C4-2B (cell line): ENCODE results near the gene CAMK2A.

Source experiments
- H3K27ac ChIP-seq: fragments of 450-650 bp; 2 replicates; pipeline ENCODE4 v1.5.1; 2017
- ZFX ChIP-seq: fragments of 450-650 bp; IDR thresholded peaks from 2 replicates; pipeline ENCODE4 v1.6.1; 2017
- TF ChIP-seq, protein P1 (sequence below): fragments of 450-650 bp; conservative IDR thresholded peaks from 2 replicates; pipeline ENCODE4 v1.5.1; 2017; ENCODE audit warnings: mild to moderate bottlenecking

CAMK2A gene

DNA sequence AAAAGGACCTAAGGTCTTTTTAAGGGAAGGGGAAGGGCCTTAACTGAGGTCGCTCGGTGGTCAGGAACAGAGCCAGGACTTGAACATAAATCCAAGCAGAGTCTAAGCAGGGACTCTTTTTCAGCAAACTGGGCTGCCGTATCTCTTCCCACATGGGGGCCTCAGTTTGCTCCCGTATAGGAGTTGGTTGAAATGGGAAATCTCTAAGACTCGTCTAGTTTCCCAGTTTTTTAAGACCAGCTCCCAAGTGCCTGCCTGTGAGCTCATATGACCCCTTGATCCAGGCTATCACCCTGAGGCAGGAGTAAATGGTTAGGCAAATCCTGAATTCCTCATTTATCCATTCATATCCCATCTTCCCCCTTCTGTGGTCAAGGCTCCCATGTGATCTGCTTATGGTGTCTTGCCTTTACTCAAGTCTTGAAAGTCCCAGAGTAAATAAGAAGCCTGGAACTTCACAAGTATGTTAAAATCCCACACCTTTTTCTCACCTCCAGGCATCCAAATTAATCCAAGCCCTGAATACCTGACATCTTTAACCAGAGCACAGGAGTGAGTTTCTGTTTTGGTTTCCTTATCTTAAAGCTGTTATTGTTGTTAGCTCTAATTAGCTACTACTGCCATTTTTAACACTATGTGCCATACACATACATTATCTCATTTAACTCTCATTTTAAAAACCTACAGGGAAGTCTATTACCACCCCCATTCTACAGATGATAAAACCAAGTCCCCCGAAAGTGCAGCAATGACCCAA, 10.2 kb upstream of the CAMK2A start:
- TF ChIP-seq, protein P1, sequence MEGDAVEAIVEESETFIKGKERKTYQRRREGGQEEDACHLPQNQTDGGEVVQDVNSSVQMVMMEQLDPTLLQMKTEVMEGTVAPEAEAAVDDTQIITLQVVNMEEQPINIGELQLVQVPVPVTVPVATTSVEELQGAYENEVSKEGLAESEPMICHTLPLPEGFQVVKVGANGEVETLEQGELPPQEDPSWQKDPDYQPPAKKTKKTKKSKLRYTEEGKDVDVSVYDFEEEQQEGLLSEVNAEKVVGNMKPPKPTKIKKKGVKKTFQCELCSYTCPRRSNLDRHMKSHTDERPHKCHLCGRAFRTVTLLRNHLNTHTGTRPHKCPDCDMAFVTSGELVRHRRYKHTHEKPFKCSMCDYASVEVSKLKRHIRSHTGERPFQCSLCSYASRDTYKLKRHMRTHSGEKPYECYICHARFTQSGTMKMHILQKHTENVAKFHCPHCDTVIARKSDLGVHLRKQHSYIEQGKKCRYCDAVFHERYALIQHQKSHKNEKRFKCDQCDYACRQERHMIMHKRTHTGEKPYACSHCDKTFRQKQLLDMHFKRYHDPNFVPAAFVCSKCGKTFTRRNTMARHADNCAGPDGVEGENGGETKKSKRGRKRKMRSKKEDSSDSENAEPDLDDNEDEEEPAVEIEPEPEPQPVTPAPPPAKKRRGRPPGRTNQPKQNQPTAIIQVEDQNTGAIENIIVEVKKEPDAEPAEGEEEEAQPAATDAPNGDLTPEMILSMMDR: no peak
- TF ChIP-seq ZFX: no peak
- no peak overlapping the region for H3K27ac ChIP-seq

DNA sequence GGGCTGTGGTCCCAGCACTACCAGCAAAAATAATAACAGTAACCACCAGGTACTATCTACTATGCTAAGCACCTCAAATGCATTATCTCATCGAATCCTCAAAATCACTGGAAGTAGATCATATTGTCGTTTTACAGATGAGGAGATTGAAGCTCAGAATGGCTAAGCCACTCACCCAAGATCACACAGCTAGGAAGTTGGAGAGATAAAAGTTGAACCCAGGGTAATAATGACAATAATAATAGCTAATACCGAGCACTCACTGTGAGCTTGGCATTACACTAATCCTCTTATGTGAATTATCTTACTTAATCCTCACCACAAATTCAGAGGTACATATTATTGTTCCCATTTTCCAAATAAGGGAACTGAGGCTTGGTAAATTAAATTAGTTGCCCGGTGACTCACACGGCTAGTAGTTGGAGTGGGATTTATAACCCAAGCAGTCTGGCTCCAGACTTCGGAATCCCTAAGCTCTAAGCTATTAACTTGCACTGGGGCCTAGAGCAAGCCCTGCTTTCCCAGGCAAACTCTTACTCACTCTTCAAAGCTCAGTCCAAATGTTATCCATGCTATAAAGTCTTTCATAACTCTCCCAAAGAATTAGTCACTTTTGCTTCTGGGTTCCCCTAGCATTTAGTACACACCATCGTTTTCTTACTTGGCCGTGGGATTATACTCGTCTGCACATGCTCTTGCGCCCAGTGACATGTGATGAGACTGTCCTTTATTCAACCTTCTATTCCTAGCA, 9.3 kb upstream of the CAMK2A start:
- TF ChIP-seq ZFX: no peak
- TF ChIP-seq, protein P1: no peak
- H3K27ac ChIP-seq: no peak overlapping the region

DNA sequence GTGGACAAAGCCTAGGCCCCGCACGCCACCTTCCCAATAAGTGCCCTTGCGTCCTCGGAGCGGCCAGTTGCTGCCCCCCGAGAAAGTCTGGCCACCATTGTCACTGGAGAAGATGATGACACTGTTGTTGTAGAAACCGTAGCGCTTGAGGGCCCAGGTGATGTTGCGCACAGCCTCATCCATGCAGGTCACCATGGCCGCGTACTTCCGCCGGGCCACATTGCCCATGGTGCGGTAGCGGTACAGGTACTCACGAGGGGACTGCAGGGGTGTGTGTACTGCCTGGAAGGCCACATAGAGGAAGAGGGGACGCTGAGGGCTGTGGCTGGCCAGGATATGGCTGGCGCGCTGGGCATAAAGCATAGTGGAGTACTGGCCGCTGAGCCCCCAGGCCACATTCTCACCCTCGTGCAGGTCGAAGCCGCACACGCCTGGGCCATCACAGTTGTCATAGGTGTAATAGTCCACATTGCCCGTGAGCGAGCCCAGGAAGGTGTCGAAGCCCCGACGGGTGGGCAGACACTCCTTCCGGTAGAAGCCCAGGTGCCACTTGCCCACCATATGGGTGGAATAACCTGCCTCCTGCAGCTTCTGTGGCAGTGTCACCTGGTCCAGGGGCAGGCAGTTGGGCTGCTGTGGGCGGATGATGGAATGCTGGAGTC, 8.5 kb upstream of the CAMK2A start:
- TF ChIP-seq ZFX: no peak
- TF ChIP-seq, protein P1: no peak
- no peak overlapping the region for H3K27ac ChIP-seq

DNA sequence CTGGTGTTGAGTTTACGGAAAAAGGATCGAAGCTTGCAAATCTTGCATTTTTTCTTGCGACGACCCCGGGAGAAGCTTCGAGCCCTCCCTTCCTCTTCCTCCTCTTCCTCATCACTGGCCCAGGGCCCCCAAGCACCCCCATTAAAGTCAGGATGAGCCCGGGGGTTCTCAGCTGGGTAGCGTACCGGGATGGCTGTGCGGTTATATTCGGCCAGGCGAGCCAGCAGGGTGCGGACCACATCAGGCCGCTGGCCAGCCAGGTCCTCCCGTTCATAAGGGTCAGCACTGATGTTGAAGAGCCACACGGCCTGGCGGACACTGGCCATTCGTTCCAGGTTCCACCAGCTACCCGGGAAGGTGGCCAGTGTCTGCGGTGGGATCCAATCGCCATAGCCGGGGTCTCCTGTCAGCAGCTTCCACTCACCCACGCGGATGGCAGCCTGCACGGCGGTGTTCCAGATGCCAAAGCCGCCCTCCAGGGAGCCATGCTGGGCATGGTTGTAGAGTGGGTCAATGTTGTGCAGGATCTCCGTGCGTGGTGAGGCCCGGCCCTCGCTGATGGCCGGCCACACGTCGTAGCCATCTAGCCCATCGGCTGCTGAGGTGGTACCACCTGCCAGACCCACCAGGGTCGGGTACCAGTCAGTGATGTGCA, 7.8 kb upstream of the CAMK2A start:
- no peak overlapping the region for H3K27ac ChIP-seq
- TF ChIP-seq, protein P1: no peak

DNA sequence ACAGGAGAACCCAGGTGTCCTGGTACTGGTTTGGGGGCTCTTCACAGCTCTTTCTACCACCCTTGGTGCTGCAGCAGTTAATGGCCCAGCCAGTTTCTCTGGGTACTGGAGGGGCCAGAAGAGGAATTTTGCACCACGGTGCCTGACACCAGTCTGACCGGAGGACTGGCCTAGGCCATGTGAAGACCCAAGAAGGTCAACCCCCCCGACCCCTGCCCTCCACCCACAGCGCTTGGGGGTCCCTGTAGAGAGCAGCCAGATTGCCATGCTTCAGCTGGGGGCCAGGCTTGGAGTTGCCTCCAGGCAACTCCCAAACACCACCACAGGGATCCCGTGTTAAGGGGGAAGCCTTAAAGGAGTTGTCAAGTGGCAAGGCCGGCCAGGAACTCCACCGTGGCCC, 6.9 kb upstream of the CAMK2A start:
- no peak overlapping the region for H3K27ac ChIP-seq
- TF ChIP-seq, protein P1: no peak
- no peak for TF ChIP-seq ZFX

DNA sequence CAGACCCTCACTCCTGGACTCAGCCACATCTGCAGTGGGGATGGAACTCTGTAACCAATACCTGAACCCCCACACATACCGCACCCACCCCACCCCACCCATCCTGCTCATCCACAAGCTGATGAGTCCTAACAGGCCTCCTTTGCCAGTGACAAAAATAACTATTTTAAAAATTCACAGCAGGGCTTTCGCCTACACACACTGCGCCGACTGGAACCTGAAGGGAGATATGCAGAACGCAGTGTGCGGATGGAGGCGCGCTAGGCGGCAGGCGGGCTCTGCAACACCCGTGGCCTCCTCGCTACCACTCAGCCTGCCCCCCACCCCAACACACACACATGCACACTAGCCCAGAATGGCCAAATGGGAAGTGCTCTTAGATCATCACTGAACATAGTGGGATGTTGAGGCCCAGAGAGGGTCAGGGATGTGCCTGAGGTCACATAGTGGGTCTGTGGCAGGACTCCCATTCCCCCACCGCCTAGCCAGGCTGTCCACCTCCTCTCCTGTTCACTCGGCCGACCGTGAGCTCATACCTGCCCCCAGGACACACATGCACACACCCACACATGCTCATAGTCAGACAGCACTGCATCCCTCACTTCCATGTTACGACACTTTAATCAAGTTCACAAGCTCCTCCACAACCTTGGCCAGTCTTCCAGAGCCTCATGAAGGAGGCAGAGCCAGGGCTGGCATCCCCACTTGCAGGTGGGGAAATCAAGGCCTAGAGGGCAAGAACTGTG, 6.3 kb upstream of the CAMK2A start:
- no peak overlapping the region for H3K27ac ChIP-seq
- TF ChIP-seq, protein P1: no peak
- TF ChIP-seq ZFX: no peak
